Activated CD8-positive, alpha-beta memory T cell treated with anti-CD3 and anti-CD28 coated beads, Interleukin-2, amount 50 U/mL, for 24 hours (primary cell): ENCODE data around the gene TMEM225B.
"Not testable (repeated sequence)": the region's sequence is repeated elsewhere in the genome, so short reads cannot be mapped to it uniquely, and the experiment has no call there.

Experiments used
- DNase-seq: peaks from one replicate; pipeline ENCODE4 v3.0.0-alpha.2; 2020; ENCODE audit errors: extremely low read depth

TMEM225B gene

GRCh38 chr7:99579281-99579955, 18.6 kb upstream of the TMEM225B start:
- DNase-seq: no peak

GRCh38 chr7:99579956-99580777, 17.9 kb upstream of the TMEM225B start:
- DNase-seq: peak; percentile 18

GRCh38 chr7:99580778-99581332, 17.2 kb upstream of the TMEM225B start:
- not testable (repeated sequence) for DNase-seq

- no peak for DNase-seq
These were observed 9.2 kb upstream of the TMEM225B start for GRCh38 chr7:99588868-99589267.

- DNase-seq: no peak
These were observed 2.9 kb upstream of the TMEM225B start for GRCh38 chr7:99594948-99595745.

GRCh38 chr7:99596408-99596955, 1.6 kb upstream of the TMEM225B start:
- no peak for DNase-seq

- DNase-seq: no peak
These were observed 1.8 kb downstream of the TMEM225B start for GRCh38 chr7:99599836-99600235.

- no peak for DNase-seq
These were observed 3.7 kb downstream of the TMEM225B start for GRCh38 chr7:99601656-99602310.

GRCh38 chr7:99605527-99605926, 7.5 kb downstream of the TMEM225B start:
- DNase-seq: no peak

- DNase-seq: no peak
These were observed 8.5 kb downstream of the TMEM225B start for GRCh38 chr7:99606531-99606930.

- no peak for DNase-seq
These were observed 9.5 kb downstream of the TMEM225B start for GRCh38 chr7:99607548-99607947.

- DNase-seq: no peak
These were observed 16.4 kb downstream of the TMEM225B start for GRCh38 chr7:99614495-99614894.

- DNase-seq: no peak
These were observed 17.9 kb downstream of the TMEM225B start for GRCh38 chr7:99615989-99616358.

- DNase-seq: peak; percentile 70
These were observed 18.5 kb downstream of the TMEM225B start, which contains the start of gene ZSCAN25 for GRCh38 chr7:99616359-99617191. ZSCAN25 (plus strand) TSS chr7:99616946; CDS start chr7:99619607, 2,661 bp downstream.

GRCh38 chr7:99617192-99617781, 19.2 kb downstream of the TMEM225B start:
- no peak for DNase-seq

GRCh38 chr7:99618726-99619125, 20.7 kb downstream of the TMEM225B start:
- DNase-seq: no peak

- no peak for DNase-seq
These were observed 21.6 kb downstream of the TMEM225B start for GRCh38 chr7:99619571-99620130.

GRCh38 chr7:99621271-99621670, 23.2 kb downstream of the TMEM225B start:
- no peak for DNase-seq

- DNase-seq: no peak
These were observed 24.5 kb downstream of the TMEM225B start for GRCh38 chr7:99622596-99622995.
